IMR-90 (cell line): ENCODE results near the gene PTPN3. TPM values are rescaled to one million over a fixed set of nuclear protein-coding genes. Genes with fewer than 3 reads are reported as not detected.

ENCODE experiments used
- ATAC-seq: fragments of 200-7000 bp; cut with Tn5 transposase; 2 replicates; pipeline ENCODE4 v1.9.1; 2020; ENCODE audit warnings: low read depth, mild to moderate bottlenecking, moderate library complexity
- BruUV-seq: library from RNA; stranded (reverse); fragments of 400-500 nt; replicated peaks from 2 replicates; lab custom pipeline; 2021; lab: Mats Ljungman, UMichigan
- CTCF ChIA-PET: fragments of 300-600 bp; formaldehyde crosslinking; extraction: SDS; loops from one replicate; lab custom pipeline; 2021; ENCODE audit warnings: antibody characterized with exemption; lab: Yijun Ruan, JAX
- POLR2A ChIA-PET: fragments of 300-600 bp; sonication (Branson Sonifier 250); formaldehyde crosslinking; loops from one replicate; lab custom pipeline; 2022; ENCODE audit warnings: antibody characterized with exemption; ENCODE audit not compliant: unreplicated experiment; lab: Charles Lee
- DNase-seq: peaks from one replicate; pipeline ENCODE4 v3.0.0; 2013
- H2AFZ ChIP-seq: replicated peaks from 2 replicates; pipeline ENCODE3; 2013; ENCODE audit warnings: low read length, mild to moderate bottlenecking; ENCODE audit not compliant: poor library complexity
- H2AK5ac ChIP-seq: 2 replicates; pipeline ENCODE4 v1.6.1; 2013; ENCODE audit warnings: low read depth, low read length, inconsistent platforms
- H2AK9ac ChIP-seq: replicated peaks from 2 replicates; pipeline ENCODE3; 2013; ENCODE audit warnings: mild to moderate bottlenecking, low read depth, low read length, moderate library complexity; ENCODE audit not compliant: poor library complexity
- H2BK120ac ChIP-seq: 2 replicates; pipeline ENCODE4 v1.6.1; 2013; ENCODE audit warnings: low read depth, low read length, inconsistent platforms
- H2BK15ac ChIP-seq: 3 replicates; pipeline ENCODE4 v1.6.1; 2013; ENCODE audit warnings: low read depth, low read length, inconsistent platforms
- H2BK20ac ChIP-seq: 2 replicates; pipeline ENCODE4 v1.6.1; 2013; ENCODE audit warnings: low read depth, mild to moderate bottlenecking, inconsistent platforms, low read length, moderate library complexity
- H2BK5ac ChIP-seq: 2 replicates; pipeline ENCODE4 v1.6.1; 2013; ENCODE audit warnings: mild to moderate bottlenecking, low read depth, low read length, inconsistent platforms; ENCODE audit not compliant: poor library complexity, severe bottlenecking
- H3K14ac ChIP-seq: replicated peaks from 2 replicates; pipeline ENCODE4 v1.6.1; 2013; ENCODE audit warnings: low read depth, low read length, inconsistent platforms
- H3K18ac ChIP-seq: 2 replicates; pipeline ENCODE4 v1.6.1; 2013; ENCODE audit warnings: low read depth, low read length, control low read depth
- H3K23ac ChIP-seq: 2 replicates; pipeline ENCODE4 v1.6.1; 2013; ENCODE audit warnings: low read depth, low read length, inconsistent platforms
- H3K27ac ChIP-seq: 2 replicates; pipeline ENCODE4 v1.5.1; 2013; ENCODE audit warnings: mild to moderate bottlenecking, control low read depth, low read length; ENCODE audit not compliant: insufficient read depth
- H3K27me3 ChIP-seq: 2 replicates; pipeline ENCODE4 v1.6.1; 2013; ENCODE audit warnings: low read length; ENCODE audit not compliant: control insufficient read depth, insufficient read depth
- H3K36me3 ChIP-seq: 2 replicates; pipeline ENCODE4 v1.6.1; 2013; ENCODE audit warnings: low read length, mixed read lengths; ENCODE audit not compliant: control insufficient read depth, insufficient read depth
- H3K4ac ChIP-seq: 2 replicates; pipeline ENCODE4 v1.6.1; 2013; ENCODE audit warnings: low read depth, low read length, inconsistent platforms
- H3K4me1 ChIP-seq: 2 replicates; pipeline ENCODE4 v1.6.1; 2013; ENCODE audit warnings: low read length, mixed read lengths; ENCODE audit not compliant: control insufficient read depth, insufficient read depth
- H3K4me2 ChIP-seq: 2 replicates; pipeline ENCODE4 v1.6.1; 2013; ENCODE audit warnings: low read depth, mild to moderate bottlenecking, control low read depth, low read length, moderate library complexity
- H3K4me3 ChIP-seq: 2 replicates; pipeline ENCODE4 v1.5.1; 2013; ENCODE audit warnings: low read depth, mild to moderate bottlenecking, control low read depth, low read length, moderate library complexity; ENCODE audit not compliant: insufficient read depth
- H3K56ac ChIP-seq: 2 replicates; pipeline ENCODE4 v1.6.1; 2013; ENCODE audit warnings: low read length, inconsistent platforms; ENCODE audit not compliant: insufficient read depth; ENCODE audit errors: extremely low read depth
- H3K79me1 ChIP-seq, 2 experiments: 2 replicates each; pipeline ENCODE4 v1.6.1; 2013; ENCODE audit warnings: low read length in 2 of 2, inconsistent platforms in 1 of 2, low read depth in 1 of 2
- H3K9ac ChIP-seq: 2 replicates; pipeline ENCODE4 v1.6.1; 2013; ENCODE audit warnings: low read depth, low read length, control low read depth
- H3K9me1 ChIP-seq: 2 replicates; pipeline ENCODE4 v1.6.1; 2013; ENCODE audit warnings: low read length, inconsistent platforms; ENCODE audit not compliant: insufficient read depth
- H3K9me3 ChIP-seq: 2 replicates; pipeline ENCODE4 v1.6.1; 2013; ENCODE audit warnings: low read length; ENCODE audit not compliant: control insufficient read depth, insufficient read depth
- H4K20me1 ChIP-seq: 2 replicates; pipeline ENCODE4 v1.6.1; 2013; ENCODE audit warnings: low read length, inconsistent platforms; ENCODE audit not compliant: insufficient read depth
- H4K5ac ChIP-seq: 2 replicates; pipeline ENCODE4 v1.6.1; 2013; ENCODE audit warnings: mild to moderate bottlenecking, low read depth, low read length, control low read depth
- H4K8ac ChIP-seq, 2 experiments: 2 replicates each; pipeline ENCODE4 v1.6.1; 2013; ENCODE audit warnings: low read depth in 2 of 2, low read length in 2 of 2, control low read depth in 1 of 2, inconsistent platforms in 1 of 2
- H4K91ac ChIP-seq: 2 replicates; pipeline ENCODE4 v1.6.1; 2013; ENCODE audit warnings: low read depth, low read length, inconsistent platforms; ENCODE audit not compliant: insufficient read depth
- BHLHE40 ChIP-seq: fragments of 150-350 bp; IDR thresholded peaks from 2 replicates; pipeline ENCODE4 v1.6.1; 2016; ENCODE audit warnings: mild to moderate bottlenecking, low read depth, low read length
- CHD1 ChIP-seq: IDR thresholded peaks from 2 replicates; pipeline ENCODE4 v1.6.1; 2012; ENCODE audit warnings: low read depth, low read length, improper control_type of control experiment
- MAFK ChIP-seq: IDR thresholded peaks from 2 replicates; pipeline ENCODE4 v1.6.1; 2012; ENCODE audit warnings: low read depth, low read length, improper control_type of control experiment
- MXI1 ChIP-seq: IDR thresholded peaks from 2 replicates; pipeline ENCODE4 v1.6.1; 2012; ENCODE audit warnings: low read depth, mild to moderate bottlenecking, low read length, moderate library complexity, borderline replicate concordance
- NFE2L2 ChIP-seq: fragments of 150-350 bp; IDR thresholded peaks from 2 replicates; pipeline ENCODE4 v1.6.1; 2016; ENCODE audit warnings: low read depth, mild to moderate bottlenecking, low read length
- POLR2A ChIP-seq: IDR thresholded peaks from 2 replicates; pipeline ENCODE4 v1.6.1; 2012; ENCODE audit warnings: mild to moderate bottlenecking, low read depth, low read length
- WGBS, 2 experiments: methylation state at CpG; one replicate each; pipeline versions ENCODE4 v1.1.5 to v1.1.7; 2013; ENCODE audit warnings: missing lambda C conversion rate in 2 of 2; ENCODE audit not compliant: insufficient read length in 1 of 2; ENCODE audit errors: extremely low coverage in 2 of 2; 5-methylcytosine and 5-hydroxymethylcytosine counted together
- dilution Hi-C: fragments of 300-500 bp; cut with HindIII; formaldehyde crosslinking; loops from one replicate; pipeline ENCODE4 v1.14.3; 2018; ENCODE audit warnings: low sequenced_read_pairs; ENCODE audit not compliant: unreplicated experiment
- in situ Hi-C: fragments of 300-500 bp; cut with MboI; formaldehyde crosslinking; loops from 3 replicates; pipeline ENCODE4 v1.14.3; 2019; ENCODE audit warnings: low sequenced_read_pairs, inconsistent platforms, mixed read lengths
- intact Hi-C: fragments of 100-400 bp; cut with micrococcal nuclease; formaldehyde crosslinking; loops from 2 replicates; pipeline ENCODE4 v1.10.0; 2022
- polyA plus RNA-seq, 3 experiments: library from polyadenylated mRNA; depleted of rRNA; stranded (reverse); fragments of >200 nt; gene quantifications; 2 replicates each; pipeline ENCODE4 v1.2.3, GENCODE V29; 2012; ENCODE audit warnings: low replicate concordance in 1 of 3
- total RNA-seq: library from RNA; depleted of rRNA; stranded (reverse); fragments of >200 nt; gene quantifications from 2 replicates; pipeline ENCODE4 v1.2.3, GENCODE V29; 2012
- TF ChIP-seq, protein P1 (sequence below): fragments of 150-350 bp; IDR thresholded peaks from 2 replicates; pipeline ENCODE4 v1.6.1; 2017; ENCODE audit warnings: mild to moderate bottlenecking, antibody characterized with exemption, low read length, low read depth
- TF ChIP-seq, protein P2 (sequence below): fragments of 150-350 bp; IDR thresholded peaks from 2 replicates; pipeline ENCODE4 v1.6.1; 2016; ENCODE audit warnings: low read depth, mild to moderate bottlenecking, low read length, moderate library complexity, borderline replicate concordance

PTPN3 gene
- total and polyA plus RNA-seq, 2 of the 4 experiments (the other 2 are of a cell fraction) = 0.72 to 0.89 TPM

GRCh38 chr9:109538346-109538745 lies 40.2 kb upstream of the PTPN3 start:
- intact Hi-C loops = no loop called here
- H3K27me3 ChIP-seq = peaks cover 18% of the 10 kb centered on the region
- CTCF ChIA-PET = no interaction called here

More at GRCh38 chr9:109538346-109538745, 40.2 kb upstream of the PTPN3 start:
- Histone ChIP-seq H3K14ac (no peak overlapping the region), H3K9ac (no peak overlapping the region), H3K56ac (no peak overlapping the region), H3K36me3 (no peaks in the 10 kb centered on the region), H4K91ac (no peak overlapping the region), H4K20me1 (no peaks in the 10 kb centered on the region), H3K27ac (no peak overlapping the region), H3K4me1 (no peaks in the 10 kb centered on the region), H3K18ac (no peak overlapping the region), H3K9me1 (no peaks in the 10 kb centered on the region), H2BK15ac (no peak overlapping the region), H3K79me1 (no peaks in the 10 kb centered on the region), H3K9me3 (0 out of 2 replicates have a peak, but pooled peaks cover 2% of the 10 kb centered on the region), H2BK20ac (no peak overlapping the region), H2AK5ac (no peak overlapping the region), H2AK9ac (no peak overlapping the region), H3K4ac (no peak overlapping the region), H2BK5ac (no peak overlapping the region), H3K4me2 (no peak overlapping the region), H4K5ac (no peak overlapping the region), H2BK120ac (no peak overlapping the region), H2AFZ (no peak overlapping the region), H3K23ac (no peak overlapping the region), H4K8ac (no peak overlapping the region), H3K4me3 (no peak overlapping the region)
- BruUV-seq = no TSS peak
- no peak for ATAC-seq
- no peak for DNase-seq
- WGBS, 2 experiments = no CpG with 5 or more reads among the region's 5 CpGs
- in situ Hi-C loops = no loop called here
- POLR2A ChIA-PET = no interaction called here
- dilution Hi-C loops = no loop called here
- TF ChIP-seq NFE2L2 (no peak), MXI1 (no peak), MAFK (no peak), POLR2A (no peak), BHLHE40 (no peak), CHD1 (no peak)
- TF ChIP-seq, protein P1, sequence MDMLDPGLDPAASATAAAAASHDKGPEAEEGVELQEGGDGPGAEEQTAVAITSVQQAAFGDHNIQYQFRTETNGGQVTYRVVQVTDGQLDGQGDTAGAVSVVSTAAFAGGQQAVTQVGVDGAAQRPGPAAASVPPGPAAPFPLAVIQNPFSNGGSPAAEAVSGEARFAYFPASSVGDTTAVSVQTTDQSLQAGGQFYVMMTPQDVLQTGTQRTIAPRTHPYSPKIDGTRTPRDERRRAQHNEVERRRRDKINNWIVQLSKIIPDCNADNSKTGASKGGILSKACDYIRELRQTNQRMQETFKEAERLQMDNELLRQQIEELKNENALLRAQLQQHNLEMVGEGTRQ = no peak
- TF ChIP-seq, protein P2, sequence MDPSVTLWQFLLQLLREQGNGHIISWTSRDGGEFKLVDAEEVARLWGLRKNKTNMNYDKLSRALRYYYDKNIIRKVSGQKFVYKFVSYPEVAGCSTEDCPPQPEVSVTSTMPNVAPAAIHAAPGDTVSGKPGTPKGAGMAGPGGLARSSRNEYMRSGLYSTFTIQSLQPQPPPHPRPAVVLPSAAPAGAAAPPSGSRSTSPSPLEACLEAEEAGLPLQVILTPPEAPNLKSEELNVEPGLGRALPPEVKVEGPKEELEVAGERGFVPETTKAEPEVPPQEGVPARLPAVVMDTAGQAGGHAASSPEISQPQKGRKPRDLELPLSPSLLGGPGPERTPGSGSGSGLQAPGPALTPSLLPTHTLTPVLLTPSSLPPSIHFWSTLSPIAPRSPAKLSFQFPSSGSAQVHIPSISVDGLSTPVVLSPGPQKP = no peak
